ENCODE data around the gene SH2D7. TPM values are rescaled to one million over a fixed set of nuclear protein-coding genes. Genes with fewer than 3 reads are reported as not detected.

The SH2D7 gene
- total RNA-seq, result not detected
- long read RNA-seq, result 0 reads

DNA sequence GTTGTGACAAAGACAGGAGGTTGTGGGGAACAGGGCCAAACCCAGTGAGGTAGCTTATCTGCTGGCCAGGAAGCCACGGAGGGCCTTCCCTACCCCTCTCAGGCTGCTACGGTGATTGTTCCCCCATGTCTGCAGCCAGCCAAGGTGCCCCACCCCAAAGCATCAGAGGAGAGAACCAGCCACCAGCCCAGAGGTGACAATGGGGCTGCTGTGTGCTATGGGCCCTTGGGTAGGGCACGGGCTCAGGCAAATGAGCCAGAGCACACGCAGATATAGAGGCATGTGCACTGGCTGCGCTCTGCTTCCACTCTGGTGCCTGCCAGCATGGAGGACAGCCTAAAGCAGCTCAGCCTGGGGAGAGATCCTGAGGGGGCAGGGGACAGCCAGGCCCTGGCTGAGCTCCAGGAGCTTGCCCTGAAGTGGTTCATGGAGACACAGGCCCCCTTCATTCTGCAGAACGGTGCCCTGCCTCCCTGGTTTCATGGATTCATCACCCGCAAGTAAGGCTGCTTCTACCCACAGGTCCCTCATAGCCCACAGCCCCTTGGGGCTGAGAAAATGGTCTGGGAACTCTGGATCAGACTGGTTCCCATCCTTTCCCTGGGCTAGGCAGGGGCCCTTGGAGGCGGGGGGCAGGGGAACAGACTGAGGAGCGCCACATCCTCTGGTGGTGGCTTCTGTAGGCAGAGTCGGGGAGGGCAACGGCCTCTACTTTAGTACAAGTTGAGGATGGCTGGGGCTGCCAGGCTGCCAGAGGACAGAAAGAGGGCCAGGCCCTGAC is at the start of gene SH2D7:
Gene SH2D7, plus strand, starts transcription at position 301 of the 781 bp plus-strand sequence. Its CDS starts 24 bp downstream, at position 325.
- DNase-seq (peak; percentile 58), ATAC-seq (ENCODE audit: poor library complexity) (peak; percentile 80)
- intact Hi-C loops (cut with DNase I), result no loop called here

- intact Hi-C loops (cut with DNase I), result no loop called here
- no peak for ATAC-seq (ENCODE audit: poor library complexity)
- no peak for DNase-seq
Observed at GRCh38 chr15:78044407-78045155, 47.8 kb upstream of the SH2D7 start.

- intact Hi-C loops (cut with DNase I), result no loop called here
- DNase-seq (no peak), ATAC-seq (ENCODE audit: poor library complexity) (no peak)
Observed at GRCh38 chr15:78045189-78045588, 47.2 kb upstream of the SH2D7 start.

GRCh38 chr15:78046796-78047341 is 45.5 kb upstream of the SH2D7 start:
- intact Hi-C loops (cut with DNase I), result no loop called here
- ATAC-seq (ENCODE audit: poor library complexity) (peak; percentile 26), DNase-seq (no peak)

GRCh38 chr15:78047761-78048627 is 44.4 kb upstream of the SH2D7 start:
- ATAC-seq (ENCODE audit: poor library complexity), result peak; percentile 71
- no peak for DNase-seq
- intact Hi-C loops (cut with DNase I), result no loop called here

GRCh38 chr15:78048628-78048920 is 43.8 kb upstream of the SH2D7 start:
- intact Hi-C loops (cut with DNase I), result no loop called here
- DNase-seq, result peak; percentile 59
- ATAC-seq (ENCODE audit: poor library complexity), result peak; percentile 38

DNA sequence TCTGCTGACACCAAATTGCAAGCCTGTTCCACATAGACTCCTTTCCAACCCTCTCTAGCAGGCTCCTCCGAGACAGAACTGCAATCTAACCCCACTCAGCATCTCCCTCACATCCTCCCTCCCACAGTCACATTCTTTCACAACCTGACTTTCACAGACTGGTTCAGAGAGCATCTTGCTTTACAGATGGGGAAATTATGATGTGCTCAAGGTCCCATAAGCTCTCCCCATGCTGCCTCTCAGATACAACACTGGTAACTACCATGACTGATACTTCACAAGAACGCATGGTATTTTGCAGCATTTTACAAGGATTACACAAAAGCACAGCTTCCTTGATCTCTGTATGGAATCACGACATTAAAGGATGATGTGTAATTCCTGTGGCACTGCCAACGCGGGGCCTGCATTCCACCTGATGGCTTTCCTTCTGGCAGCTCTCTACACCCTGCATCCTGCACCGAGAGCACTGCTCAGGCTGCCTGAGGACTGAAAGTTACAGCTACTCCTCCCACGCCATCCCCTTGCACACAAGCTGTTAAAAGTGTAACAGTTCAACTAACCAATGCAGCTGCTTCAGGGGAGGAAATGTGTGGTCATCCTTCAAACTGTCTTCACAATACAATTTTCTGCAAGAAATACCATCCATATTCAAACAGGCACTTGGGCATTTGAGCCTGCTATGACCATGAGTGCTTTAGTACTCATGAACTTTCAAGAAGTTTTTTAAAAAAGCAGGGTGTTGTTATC is 42.5 kb upstream of the SH2D7 start:
- intact Hi-C loops (cut with DNase I), result no loop called here
- no peak for DNase-seq
- ATAC-seq (ENCODE audit: poor library complexity), result no peak

DNA sequence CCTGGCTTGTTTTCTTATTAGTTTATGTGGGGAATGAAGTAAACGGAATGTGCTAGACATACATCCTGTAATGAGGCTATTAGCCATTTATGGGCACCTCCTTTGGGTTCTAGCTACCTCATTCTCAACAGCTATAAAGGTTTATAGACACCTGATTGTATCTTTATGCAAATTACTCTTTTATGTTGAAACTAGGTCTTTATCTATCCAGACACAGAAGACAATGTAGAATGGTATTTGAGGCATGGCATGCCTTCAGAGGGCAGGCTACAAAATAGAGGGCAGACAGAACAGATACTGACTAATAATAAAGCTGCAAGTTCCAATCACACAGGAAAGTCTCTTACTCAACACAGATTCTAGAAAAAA is 41.9 kb upstream of the SH2D7 start:
- DNase-seq (no peak), ATAC-seq (ENCODE audit: poor library complexity) (no peak)
- intact Hi-C loops (cut with DNase I), result no loop called here

GRCh38 chr15:78050826-78051225 is 41.5 kb upstream of the SH2D7 start:
- ATAC-seq (ENCODE audit: poor library complexity) (no peak), DNase-seq (no peak)
- intact Hi-C loops (cut with DNase I), result no loop called here

GRCh38 chr15:78051596-78051995 is 40.8 kb upstream of the SH2D7 start:
- DNase-seq (no peak), ATAC-seq (ENCODE audit: poor library complexity) (no peak)
- intact Hi-C loops (cut with DNase I), result no loop called here

- ATAC-seq (ENCODE audit: poor library complexity), result no peak
Observed at GRCh38 chr15:78052001-78052401, 40.4 kb upstream of the SH2D7 start.

GRCh38 chr15:78052545-78052944 is 39.8 kb upstream of the SH2D7 start:
- intact Hi-C loops (cut with DNase I), result no loop called here
- no peak for DNase-seq
- no peak for ATAC-seq (ENCODE audit: poor library complexity)

More at GRCh38 chr15:78052001-78052401, 40.4 kb upstream of the SH2D7 start:
- no peak for DNase-seq
- intact Hi-C loops (cut with DNase I), result no loop called here

DNA sequence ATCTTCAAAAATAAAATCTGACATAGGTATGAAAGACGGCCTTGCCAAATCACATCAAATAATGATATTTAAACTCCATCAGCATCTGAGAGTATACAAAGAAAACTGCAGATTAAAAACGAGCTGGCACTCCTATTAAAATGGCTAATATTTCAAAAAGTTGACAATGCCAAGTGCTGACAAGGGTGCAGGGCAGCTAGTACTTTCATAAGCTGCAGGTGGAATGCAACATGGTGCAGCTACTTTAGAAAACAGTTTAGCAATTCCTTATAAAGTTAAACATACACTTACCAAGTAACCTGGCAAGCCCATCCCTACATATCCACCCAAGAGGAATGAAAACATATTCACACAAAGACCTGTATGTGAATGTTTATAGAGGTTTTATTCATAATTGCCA is 37.8 kb upstream of the SH2D7 start:
- ATAC-seq (ENCODE audit: poor library complexity) (no peak), DNase-seq (no peak)
- intact Hi-C loops (cut with DNase I), result no loop called here

DNA sequence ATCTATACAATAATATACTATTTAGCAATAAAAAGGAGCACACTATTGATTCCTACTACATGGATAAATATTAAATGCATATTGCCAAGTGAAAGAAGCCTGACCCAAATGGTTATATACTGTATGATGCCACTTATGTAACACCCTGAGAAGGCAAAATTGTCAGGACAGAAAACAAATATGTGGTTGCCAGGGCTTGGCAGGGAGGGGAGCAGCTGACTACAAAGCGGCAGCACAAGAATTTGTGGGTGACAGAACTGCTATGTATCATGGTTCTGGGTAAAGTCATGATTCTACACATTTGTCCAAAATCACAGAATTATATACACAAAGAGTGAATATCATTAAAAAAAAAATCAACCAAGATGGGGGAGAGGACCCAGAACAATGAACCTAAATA is 37.4 kb upstream of the SH2D7 start:
- DNase-seq, result no peak
- no peak for ATAC-seq (ENCODE audit: poor library complexity)
- intact Hi-C loops (cut with DNase I), result no loop called here

GRCh38 chr15:78055919-78056713 is 36.2 kb upstream of the SH2D7 start:
- peak; percentile 69 for DNase-seq
- intact Hi-C loops (cut with DNase I), result no loop called here
- ATAC-seq (ENCODE audit: poor library complexity), result peak; percentile 65

DNA sequence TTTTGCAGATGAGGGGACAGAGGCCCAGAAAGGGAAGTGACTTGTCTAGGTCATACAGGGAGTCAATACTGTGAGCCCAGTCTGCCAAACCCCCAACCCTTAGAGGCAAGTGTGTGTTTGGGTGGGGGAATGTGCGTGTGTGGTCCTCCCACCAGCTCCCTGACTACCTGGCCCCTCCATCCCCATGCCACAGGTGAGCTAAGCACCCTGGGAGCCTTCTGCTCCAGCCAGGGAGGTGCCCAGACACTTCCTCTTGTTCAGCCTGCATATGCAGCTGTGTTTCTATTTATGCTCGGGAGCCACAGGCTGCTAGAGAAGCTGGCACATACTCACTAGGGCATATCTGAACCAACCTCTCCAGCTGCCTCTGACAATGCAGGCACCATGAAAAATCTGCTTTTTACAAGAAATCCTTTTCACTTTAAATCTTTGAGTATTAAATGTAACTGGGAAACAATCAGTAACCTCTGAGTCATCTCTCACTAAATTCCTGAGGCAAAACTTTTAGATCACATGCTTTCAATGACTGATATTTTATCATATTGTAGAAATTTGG is 35.6 kb upstream of the SH2D7 start:
- intact Hi-C loops (cut with DNase I), result no loop called here
- ATAC-seq (ENCODE audit: poor library complexity) (peak; percentile 89), DNase-seq (no peak)

- ATAC-seq (ENCODE audit: poor library complexity) (no peak), DNase-seq (no peak)
- intact Hi-C loops (cut with DNase I), result no loop called here
Observed at GRCh38 chr15:78057803-78058202, 34.6 kb upstream of the SH2D7 start.

Data from Right ventricle myocardium superior (tissue), 1 donor.